ENCODE results near the gene IL12A.

The IL12A gene

DNA sequence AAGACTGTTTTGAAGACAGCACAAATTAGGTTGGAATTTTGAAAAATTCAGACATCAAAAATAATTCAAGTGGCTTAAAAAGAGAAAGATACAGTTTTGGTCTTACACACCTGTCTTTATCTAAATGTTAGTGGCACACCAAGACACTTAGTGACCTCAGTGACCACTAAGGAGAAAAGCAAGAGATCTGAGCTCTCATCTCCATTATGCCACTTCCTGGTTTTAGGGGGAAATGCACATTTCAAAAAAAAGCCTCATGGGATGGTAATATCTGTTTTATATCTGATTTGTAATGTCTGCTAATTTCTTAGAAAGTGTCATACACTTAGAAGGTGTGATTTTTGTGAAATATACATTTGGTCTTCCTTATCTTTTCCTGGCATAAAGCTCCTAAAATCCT, 16.4 kb downstream of the IL12A start:
- Mint-ChIP-seq H3K4me3 (no peak overlapping the region), H3K9me3 (no peaks in the 10 kb centered on the region), H3K27ac (no peak overlapping the region), H3K36me3 (no peaks in the 10 kb centered on the region), H3K27me3 (peaks cover 1% of the 10 kb centered on the region), H3K4me1 (no peaks in the 10 kb centered on the region)

DNA sequence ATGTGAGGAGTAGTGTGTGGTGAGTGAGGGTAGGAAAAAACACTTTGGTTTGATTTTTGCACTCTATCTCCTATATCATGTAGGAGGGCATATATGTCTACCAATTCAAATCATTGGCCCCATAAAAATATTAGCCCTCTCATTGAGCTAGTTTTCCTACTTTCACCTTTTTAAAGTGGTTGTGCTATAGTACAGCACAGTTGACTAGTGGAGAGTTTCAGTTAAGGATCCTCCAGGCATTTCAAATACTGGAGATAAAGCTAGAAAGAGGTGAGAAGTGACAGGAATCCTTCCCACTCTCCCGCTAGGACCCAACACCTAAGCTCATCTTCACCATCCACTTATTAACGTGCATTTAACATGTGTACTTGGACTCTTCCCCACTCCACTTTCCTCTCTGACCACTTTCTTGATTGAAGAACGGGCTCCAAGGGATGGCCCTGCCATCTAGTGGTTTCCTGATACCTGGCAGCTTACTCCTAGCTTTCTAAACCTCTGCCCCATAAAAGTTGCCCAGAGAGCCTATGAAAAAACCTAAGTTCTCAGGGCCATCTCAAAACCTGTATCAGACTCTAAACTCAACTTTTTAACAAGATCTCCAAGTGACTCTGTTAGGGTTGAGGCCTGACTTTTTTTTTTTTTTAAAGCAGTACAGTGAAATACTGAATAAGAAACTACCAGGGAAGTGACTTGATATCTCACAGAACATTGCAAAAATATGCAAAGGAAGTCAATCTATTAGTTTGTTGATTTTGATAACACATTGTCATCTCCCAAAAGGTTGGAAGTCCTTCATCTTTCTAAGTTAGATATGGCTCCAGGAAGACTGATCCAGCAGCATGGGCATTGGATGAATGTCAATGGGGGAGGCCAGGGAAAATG, 17.9 kb downstream of the IL12A start:
- Mint-ChIP-seq H3K9me3 (no peaks in the 10 kb centered on the region), H3K36me3 (no peaks in the 10 kb centered on the region), H3K4me3 (no peak overlapping the region), H3K27me3 (no peaks in the 10 kb centered on the region), H3K4me1 (no peaks in the 10 kb centered on the region), H3K27ac (no peak overlapping the region)

DNA sequence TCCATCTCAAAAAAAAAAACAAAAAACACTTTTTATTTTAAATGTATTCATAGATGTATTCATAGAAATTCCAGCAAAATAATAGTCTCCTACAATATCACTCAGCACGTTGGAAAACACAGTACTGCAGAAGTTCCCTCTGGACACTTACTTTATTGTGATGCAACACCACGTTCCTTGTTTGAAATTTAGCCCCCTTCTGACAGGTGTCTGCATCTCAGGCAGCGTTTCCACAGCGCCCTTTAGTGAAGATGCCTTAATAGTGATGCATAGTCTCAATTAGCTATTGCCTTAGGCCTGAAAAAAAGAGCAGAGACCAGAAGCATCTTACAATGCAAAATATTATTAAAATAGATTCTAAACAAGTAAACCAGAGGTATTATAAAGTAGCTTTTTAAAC, 20.3 kb downstream of the IL12A start:
- no peaks in the 10 kb centered on the region for H3K36me3 Mint-ChIP-seq
- no peak overlapping the region for H3K27ac Mint-ChIP-seq
- H3K27me3 Mint-ChIP-seq, result no peaks in the 10 kb centered on the region
- H3K9me3 Mint-ChIP-seq, result no peaks in the 10 kb centered on the region
- H3K4me3 Mint-ChIP-seq, result no peak overlapping the region
- H3K4me1 Mint-ChIP-seq, result peaks cover 5% of the 10 kb centered on the region

DNA sequence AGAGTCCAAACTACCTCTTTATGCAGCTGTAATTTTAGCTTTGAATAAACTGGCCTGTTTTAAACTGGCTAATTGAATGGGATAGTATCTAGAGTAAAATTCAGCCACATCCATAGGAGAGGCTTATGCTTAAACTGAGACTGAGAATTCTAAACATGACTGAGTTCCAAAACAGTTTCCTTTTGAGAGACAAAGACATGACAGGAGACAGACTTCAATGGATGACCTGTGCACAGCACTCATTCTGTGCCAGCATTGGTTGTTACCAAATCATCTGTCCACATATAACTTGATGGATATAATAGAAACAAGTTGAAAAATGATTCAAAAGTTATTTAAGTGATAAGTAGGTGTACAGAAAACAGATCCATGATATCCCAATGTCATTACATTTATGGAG, 20.9 kb downstream of the IL12A start:
- peaks cover 5% of the 10 kb centered on the region for H3K4me1 Mint-ChIP-seq
- H3K4me3 Mint-ChIP-seq, result no peak overlapping the region
- H3K36me3 Mint-ChIP-seq, result no peaks in the 10 kb centered on the region
- no peaks in the 10 kb centered on the region for H3K27me3 Mint-ChIP-seq
- H3K27ac Mint-ChIP-seq, result no peak overlapping the region
- no peaks in the 10 kb centered on the region for H3K9me3 Mint-ChIP-seq

DNA sequence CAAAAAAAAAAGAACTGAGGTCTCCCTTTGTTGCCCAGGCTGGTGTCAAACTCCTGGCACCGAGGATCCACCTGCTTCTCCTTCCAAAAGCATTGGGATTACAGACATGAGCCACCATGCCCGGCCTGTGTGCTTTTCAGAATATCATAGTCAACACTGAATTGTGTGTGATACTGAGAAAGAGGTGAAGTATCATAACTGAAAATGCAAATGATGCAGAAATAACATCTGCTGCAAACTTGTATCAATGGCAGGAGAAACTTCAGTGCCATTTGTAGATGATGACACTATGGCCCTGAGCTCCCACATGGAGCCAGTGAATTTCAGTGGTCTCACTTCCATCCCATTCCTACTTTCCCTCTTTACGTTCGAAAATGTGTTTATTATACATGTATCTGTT, 21.9 kb downstream of the IL12A start:
- H3K4me1 Mint-ChIP-seq, result peaks cover 5% of the 10 kb centered on the region
- no peaks in the 10 kb centered on the region for H3K27me3 Mint-ChIP-seq
- H3K9me3 Mint-ChIP-seq, result no peaks in the 10 kb centered on the region
- no peak overlapping the region for H3K4me3 Mint-ChIP-seq
- no peak overlapping the region for H3K27ac Mint-ChIP-seq
- no peaks in the 10 kb centered on the region for H3K36me3 Mint-ChIP-seq

DNA sequence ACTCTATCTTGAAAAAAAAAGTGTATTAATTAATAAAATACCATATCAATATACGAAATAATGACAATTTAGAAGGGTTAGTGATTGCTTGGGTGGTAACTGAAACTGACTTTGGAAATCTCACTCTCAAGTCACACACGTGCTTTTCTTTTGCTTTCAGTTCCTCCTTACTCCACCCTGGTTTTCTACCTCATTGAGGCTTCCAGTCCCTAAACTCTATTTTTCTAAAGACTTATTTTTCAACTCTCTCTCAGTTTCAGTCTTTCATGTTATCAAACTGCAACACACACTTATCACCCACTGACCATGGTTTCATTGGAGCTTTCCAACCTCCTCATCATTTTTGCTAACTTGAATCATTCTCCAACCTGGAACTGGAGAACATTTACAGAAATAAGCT, 23.5 kb downstream of the IL12A start:
- Mint-ChIP-seq H3K4me1 (peaks cover 5% of the 10 kb centered on the region), H3K4me3 (no peak overlapping the region), H3K9me3 (no peaks in the 10 kb centered on the region), H3K27ac (no peak overlapping the region), H3K27me3 (no peaks in the 10 kb centered on the region), H3K36me3 (no peaks in the 10 kb centered on the region)

DNA sequence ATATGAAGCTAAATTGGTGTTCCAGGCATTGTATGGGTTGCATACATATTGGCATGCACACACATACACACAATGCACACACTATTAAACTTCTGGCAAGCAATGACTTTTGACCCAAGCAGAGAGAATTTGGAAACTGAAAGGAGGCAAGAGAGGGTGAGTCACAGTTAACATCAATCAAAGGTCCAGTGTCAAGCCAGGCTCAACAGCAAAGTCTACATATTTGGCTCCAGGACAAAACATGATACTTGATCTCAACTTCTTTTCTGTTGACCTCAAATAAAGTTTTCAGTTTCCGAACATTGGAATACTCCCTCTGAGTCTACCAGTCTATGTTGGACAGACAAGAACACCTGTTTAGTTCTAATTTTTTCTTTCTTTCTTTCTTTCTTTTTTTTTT, 28.3 kb downstream of the IL12A start:
- peaks cover 5% of the 10 kb centered on the region for H3K4me1 Mint-ChIP-seq
- H3K36me3 Mint-ChIP-seq, result no peaks in the 10 kb centered on the region
- H3K27me3 Mint-ChIP-seq, result peaks cover 4% of the 10 kb centered on the region
- no peak overlapping the region for H3K4me3 Mint-ChIP-seq
- no peaks in the 10 kb centered on the region for H3K9me3 Mint-ChIP-seq
- no peak overlapping the region for H3K27ac Mint-ChIP-seq

DNA sequence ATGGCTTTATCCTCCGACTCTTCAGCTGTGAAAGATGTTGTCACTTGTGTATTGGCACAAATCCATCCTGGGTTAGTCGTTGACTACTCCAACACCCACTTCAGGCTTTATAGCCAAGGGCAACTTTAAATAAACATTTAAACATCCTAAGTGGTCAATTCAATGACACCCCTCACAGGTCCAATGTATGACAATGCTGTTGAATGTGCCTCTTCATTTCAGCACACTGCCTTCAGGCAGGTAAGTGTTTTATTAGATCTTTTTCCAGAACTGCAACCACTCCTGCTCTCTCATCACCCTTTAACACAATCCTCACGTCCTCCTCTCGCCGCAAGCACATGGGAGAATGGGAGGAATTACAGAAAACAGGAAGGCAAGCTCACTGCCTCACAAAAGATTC, 30.3 kb downstream of the IL12A start:
- H3K27me3 Mint-ChIP-seq, result peaks cover 7% of the 10 kb centered on the region
- no peak overlapping the region for H3K4me3 Mint-ChIP-seq
- H3K27ac Mint-ChIP-seq, result no peak overlapping the region
- no peaks in the 10 kb centered on the region for H3K36me3 Mint-ChIP-seq
- H3K4me1 Mint-ChIP-seq, result no peaks in the 10 kb centered on the region
- no peaks in the 10 kb centered on the region for H3K9me3 Mint-ChIP-seq

DNA sequence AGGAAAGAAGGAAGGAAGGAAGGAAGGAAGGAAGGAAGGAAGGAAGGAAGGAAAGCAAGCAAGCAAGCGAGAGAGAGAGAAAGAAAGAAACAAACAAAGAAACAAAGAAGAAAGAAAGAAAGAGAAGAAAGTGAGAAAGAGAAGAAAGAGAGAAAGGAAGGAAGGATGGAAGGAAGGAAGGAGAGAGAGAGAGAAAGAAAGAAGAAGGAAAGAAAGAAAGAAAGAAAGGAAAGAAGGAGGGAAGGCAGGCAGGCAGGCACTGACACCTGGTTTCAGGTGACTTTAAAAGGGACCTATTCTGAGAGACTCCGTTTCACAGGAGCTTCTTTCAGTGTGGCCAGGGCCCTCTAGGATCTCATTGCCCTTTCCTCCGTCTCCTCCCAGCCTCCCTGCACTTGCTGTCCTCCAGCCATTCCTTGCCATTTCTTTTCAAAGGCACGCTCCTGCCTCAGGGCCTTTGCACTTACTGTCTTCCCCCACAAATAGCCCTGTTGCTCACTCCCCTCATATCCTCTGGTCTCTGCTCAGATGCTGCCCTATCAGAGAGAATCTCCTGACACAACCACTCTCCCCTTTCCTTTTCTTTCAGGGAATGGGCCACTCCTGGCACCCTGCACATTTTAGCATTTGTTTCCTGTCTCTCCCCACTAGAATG, 31.5 kb downstream of the IL12A start:
- no peak overlapping the region for H3K27ac Mint-ChIP-seq
- peaks cover 7% of the 10 kb centered on the region for H3K27me3 Mint-ChIP-seq
- H3K4me3 Mint-ChIP-seq, result no peak overlapping the region
- no peaks in the 10 kb centered on the region for H3K36me3 Mint-ChIP-seq
- H3K4me1 Mint-ChIP-seq, result no peaks in the 10 kb centered on the region
- H3K9me3 Mint-ChIP-seq, result no peaks in the 10 kb centered on the region

DNA sequence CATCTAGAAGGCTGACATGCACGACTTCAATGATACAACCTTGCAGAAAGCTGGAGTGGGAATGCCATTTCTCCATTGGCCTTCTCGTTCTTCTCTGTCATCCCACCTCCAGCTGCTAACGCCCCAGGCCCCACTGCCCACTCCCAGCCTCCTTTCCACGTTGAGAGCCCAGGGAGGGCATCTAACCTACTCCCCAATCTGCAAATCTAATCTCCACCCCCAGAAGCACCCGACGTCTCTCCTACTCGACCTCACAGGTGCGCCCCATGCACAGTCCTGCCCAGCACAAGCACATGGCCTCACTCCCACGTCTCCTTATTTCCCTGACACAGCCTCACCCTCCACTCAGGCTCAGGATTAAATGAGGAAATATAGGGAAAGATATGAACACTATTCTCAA, 33.4 kb downstream of the IL12A start:
- Mint-ChIP-seq H3K27me3 (peaks cover 7% of the 10 kb centered on the region), H3K9me3 (no peaks in the 10 kb centered on the region), H3K27ac (peak overlapping the region; percentile 47), H3K4me3 (no peak overlapping the region), H3K4me1 (no peaks in the 10 kb centered on the region), H3K36me3 (no peaks in the 10 kb centered on the region)

DNA sequence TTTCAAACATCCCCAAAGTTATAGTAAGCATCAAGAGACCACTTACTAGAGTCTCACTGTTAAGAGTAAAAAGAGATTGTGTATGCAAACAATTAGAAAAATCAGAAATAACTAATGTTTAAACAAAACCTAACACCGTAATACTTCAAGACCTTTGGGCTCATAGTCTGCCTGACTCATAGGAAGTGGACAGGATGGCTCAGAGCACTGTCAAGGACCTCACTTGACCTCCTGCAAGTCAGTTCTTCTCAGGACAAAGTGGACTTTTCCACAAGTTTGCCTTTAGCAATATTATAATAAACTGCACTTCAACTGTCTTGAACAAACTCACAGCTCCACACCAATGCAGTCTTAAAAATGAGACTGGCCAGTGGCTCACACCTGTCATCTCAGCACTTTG, 34.8 kb downstream of the IL12A start:
- Mint-ChIP-seq H3K36me3 (no peaks in the 10 kb centered on the region), H3K27me3 (peaks cover 7% of the 10 kb centered on the region), H3K9me3 (no peaks in the 10 kb centered on the region), H3K27ac (no peak overlapping the region), H3K4me3 (no peak overlapping the region), H3K4me1 (no peaks in the 10 kb centered on the region)

DNA sequence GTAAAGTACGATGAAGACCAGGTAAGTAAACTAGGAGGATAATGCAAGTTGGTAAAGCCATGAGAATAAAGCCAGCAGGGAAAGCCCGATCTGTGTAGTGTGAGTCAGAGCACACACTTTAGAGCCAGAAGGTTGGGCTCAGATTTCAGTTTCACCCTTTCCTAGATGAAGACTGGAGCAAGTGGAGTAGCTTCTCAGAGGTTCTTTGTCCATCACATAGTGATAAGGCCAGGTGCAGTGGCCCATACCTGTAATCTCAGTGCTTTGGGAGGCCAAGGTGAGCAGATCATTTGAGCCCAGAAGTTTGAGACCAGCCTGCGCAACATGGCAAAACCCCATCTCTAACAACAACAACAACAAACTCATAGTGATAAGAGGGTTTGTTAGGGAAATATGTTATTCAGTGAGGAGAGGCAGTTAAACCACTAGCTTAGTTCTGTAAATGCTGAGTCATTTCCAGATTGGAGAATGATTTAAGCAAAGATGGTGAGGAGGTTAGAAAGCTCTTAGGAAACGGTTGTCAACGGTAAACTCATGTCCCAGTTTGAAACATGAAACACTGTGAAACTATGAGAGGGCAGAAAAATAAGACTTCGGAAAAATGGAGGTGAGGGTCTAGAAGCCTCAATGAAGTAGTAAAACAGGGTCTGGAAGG, 39.0 kb downstream of the IL12A start:
- no peak overlapping the region for H3K4me3 Mint-ChIP-seq
- no peak overlapping the region for H3K27ac Mint-ChIP-seq
- no peaks in the 10 kb centered on the region for H3K9me3 Mint-ChIP-seq
- no peaks in the 10 kb centered on the region for H3K36me3 Mint-ChIP-seq
- H3K27me3 Mint-ChIP-seq, result no peaks in the 10 kb centered on the region
- no peaks in the 10 kb centered on the region for H3K4me1 Mint-ChIP-seq

DNA sequence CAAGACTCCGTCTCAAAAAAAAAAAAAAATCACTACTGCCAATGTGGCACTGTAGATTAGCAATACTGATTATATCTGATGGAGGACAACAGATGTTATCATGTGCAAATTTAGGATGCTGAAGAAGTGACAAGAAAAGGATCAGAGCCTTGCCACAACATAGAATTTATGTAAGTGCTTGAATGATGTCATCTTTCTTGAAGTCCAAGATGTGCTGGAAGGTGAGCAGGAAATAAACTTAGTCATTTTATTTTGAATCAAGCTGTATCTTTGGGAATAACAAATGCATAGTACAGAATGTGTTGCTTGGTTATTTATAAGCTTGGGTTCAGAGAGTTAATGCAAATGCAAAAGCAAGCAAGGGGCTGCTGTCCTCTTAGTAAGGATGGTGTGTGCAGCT, 47.1 kb downstream of the IL12A start:
- H3K4me3 Mint-ChIP-seq, result no peak overlapping the region

DNA sequence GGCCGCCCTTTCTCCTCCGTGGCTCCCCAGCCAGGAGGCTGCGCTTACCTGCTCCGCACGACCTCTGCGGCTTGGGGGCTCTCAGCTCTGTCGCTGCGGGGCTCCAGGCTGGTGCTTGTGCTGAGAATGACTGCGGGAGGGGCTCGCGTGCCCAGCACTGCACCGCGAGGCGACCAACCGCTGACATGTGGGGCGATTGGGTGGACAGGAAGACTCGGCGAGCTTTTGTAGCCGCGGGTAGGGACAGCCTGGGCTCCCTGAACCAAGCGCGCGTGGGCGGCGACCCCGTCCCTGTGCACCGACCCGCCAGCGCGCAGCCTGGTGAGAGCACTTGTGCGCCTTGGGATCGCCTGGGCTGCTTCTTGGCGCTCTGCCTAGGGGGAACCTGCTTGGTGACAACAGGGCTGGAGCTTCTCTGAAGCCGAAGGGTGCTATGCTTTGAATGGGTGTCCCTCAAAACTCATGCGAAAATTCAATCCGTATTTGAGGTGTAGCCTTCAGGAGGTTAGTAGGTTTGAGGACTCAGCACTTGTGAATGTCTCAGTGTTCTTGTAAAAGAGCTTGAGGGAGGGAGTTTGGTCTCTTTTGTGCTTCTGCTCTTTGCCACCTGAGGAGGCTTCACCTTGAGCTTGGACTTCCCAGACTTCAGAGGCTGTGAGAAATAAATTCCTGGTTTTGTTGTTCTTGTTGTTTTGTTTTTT, 50.4 kb downstream of the IL12A start:
- no peak overlapping the region for H3K4me3 Mint-ChIP-seq
- peaks cover 4% of the 10 kb centered on the region for H3K36me3 Mint-ChIP-seq
- H3K27me3 Mint-ChIP-seq, result peaks cover 26% of the 10 kb centered on the region
- H3K4me1 Mint-ChIP-seq, result no peaks in the 10 kb centered on the region
- H3K27ac Mint-ChIP-seq, result no peak overlapping the region
- H3K9me3 Mint-ChIP-seq, result peaks cover 15% of the 10 kb centered on the region

More for the DNA sequence above, 47.1 kb downstream of the IL12A start:
- Mint-ChIP-seq H3K4me1 (no peaks in the 10 kb centered on the region), H3K27me3 (peaks cover 13% of the 10 kb centered on the region), H3K27ac (no peak overlapping the region), H3K9me3 (no peaks in the 10 kb centered on the region), H3K36me3 (no peaks in the 10 kb centered on the region)

DNA sequence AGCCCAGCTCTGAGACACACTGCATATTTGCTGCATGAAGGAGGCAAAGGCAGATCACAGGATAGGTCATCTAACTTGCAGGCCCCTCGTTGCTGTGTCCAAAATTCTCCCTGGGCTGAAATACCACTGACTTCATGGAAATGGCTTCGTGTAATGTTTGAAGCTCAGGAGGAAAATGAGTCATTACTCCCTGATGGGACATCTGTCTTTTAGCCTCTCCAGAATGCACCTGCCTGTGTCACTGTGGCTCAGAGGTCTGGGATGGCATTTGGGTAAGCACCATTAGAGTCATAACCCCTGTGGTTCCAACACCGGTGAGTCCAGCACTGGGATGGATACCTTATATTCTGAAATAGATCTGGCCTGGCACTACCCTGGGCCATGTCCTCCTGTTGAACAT, 51.5 kb downstream of the IL12A start:
- Mint-ChIP-seq H3K27me3 (peaks cover 27% of the 10 kb centered on the region), H3K4me1 (no peaks in the 10 kb centered on the region), H3K27ac (no peak overlapping the region), H3K4me3 (no peak overlapping the region), H3K9me3 (peaks cover 15% of the 10 kb centered on the region), H3K36me3 (peaks cover 4% of the 10 kb centered on the region)

DNA sequence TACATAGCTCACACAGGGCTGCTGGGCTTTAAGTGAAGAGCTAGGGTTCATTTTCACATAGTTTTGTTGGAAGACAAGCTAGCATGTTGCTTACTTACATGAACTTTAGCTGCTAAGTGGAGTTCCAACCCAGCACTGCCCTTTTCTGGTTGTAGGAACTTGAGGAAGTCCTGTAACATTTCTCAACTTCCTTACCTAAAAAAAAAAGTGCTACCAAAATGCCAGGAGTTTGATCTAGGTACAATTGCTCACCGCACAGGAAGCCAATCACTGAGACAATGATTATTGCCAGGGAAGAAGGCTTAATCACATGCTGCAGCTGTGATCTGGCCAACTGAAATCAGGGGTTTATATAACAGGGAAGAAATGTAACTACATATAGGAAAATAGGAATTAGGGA, 52.8 kb downstream of the IL12A start:
- no peaks in the 10 kb centered on the region for H3K4me1 Mint-ChIP-seq
- no peak overlapping the region for H3K27ac Mint-ChIP-seq
- peaks cover 15% of the 10 kb centered on the region for H3K9me3 Mint-ChIP-seq
- peaks cover 27% of the 10 kb centered on the region for H3K27me3 Mint-ChIP-seq
- no peak overlapping the region for H3K4me3 Mint-ChIP-seq
- H3K36me3 Mint-ChIP-seq, result peaks cover 4% of the 10 kb centered on the region

Measured in activated naive CD4-positive, alpha-beta T cell treated with anti-CD3 and anti-CD28 coated beads, Interleukin-2, amount 50 U/mL, for 24 hours (primary cell).